ENCODE data around the gene ZBED2. TPM values are rescaled to one million over a fixed set of nuclear protein-coding genes. Genes with fewer than 3 reads are reported as not detected.
"Not testable (repeated sequence)": the region's sequence is repeated elsewhere in the genome, so short reads cannot be mapped to it uniquely, and the experiment has no call there.

ZBED2 gene
- total RNA-seq, result 4.6 and 5.3 TPM in 2 replicates

GRCh38 chr3:111595232-111595631, at the start of gene ZBED2:
TSS of gene ZBED2 (minus strand) at chr3:111595346. CDS start at chr3:111594201, 1,145 bp downstream.
- peaks cover 56% of the 10 kb centered on the region for H3K4me1 Mint-ChIP-seq
- intact Hi-C loops (cut with micrococcal nuclease), result loop anchor here (1.0 to 2.0 kb wide), 3 partner anchors 8 to 48 kb away; no protein-coding TSS in a partner anchor
- H3K36me3 Mint-ChIP-seq (ENCODE audit: low read depth), result peaks cover 16% of the 10 kb centered on the region
- no peaks in the 10 kb centered on the region for H3K9me3 Mint-ChIP-seq
- DNase-seq (no peak), ATAC-seq (ENCODE audit: low read depth) (peak; percentile 67)
- H3K4me3 Mint-ChIP-seq, result peak within 1 kb of the TSS; percentile 71
- no peak for TF ChIP-seq CTCF (IDR thresholded peaks at IDR 0.05)
- POLR2A ChIA-PET, result interaction anchor here (0.9 to 3.6 kb wide), 9 partner anchors 9 to 384 kb away, joined by 3 to 25 read pairs (median 5); partner anchors contain the start of gene CD96
- H3K27ac Mint-ChIP-seq, result peak within 1 kb of the TSS; percentile 90
- CTCF ChIA-PET, result interaction anchor here (0.8 to 2.6 kb wide), 4 partner anchors 15 to 96 kb away, joined by 3 to 12 read pairs (median 9); no protein-coding TSS in a partner anchor
- H3K27me3 Mint-ChIP-seq, result no peaks in the 10 kb centered on the region

GRCh38 chr3:111639316-111639715, 44.2 kb upstream of the ZBED2 start:
- ATAC-seq (ENCODE audit: low read depth) (no peak), DNase-seq (no peak)
- no peak for TF ChIP-seq CTCF (IDR thresholded peaks at IDR 0.05)
- Mint-ChIP-seq H3K4me3 (no peak overlapping the region), H3K36me3 (ENCODE audit: low read depth) (peaks cover 18% of the 10 kb centered on the region), H3K9me3 (peaks cover 15% of the 10 kb centered on the region), H3K27me3 (no peaks in the 10 kb centered on the region), H3K4me1 (no peaks in the 10 kb centered on the region), H3K27ac (no peak overlapping the region)
- POLR2A ChIA-PET, result no interaction called here
- intact Hi-C loops (cut with micrococcal nuclease), result no loop called here
- CTCF ChIA-PET, result no interaction called here

GRCh38 chr3:111636366-111636885, 41.3 kb upstream of the ZBED2 start:
- H3K27me3 Mint-ChIP-seq, result no peaks in the 10 kb centered on the region
- DNase-seq (no peak), ATAC-seq (ENCODE audit: low read depth) (no peak)
- no peaks in the 10 kb centered on the region for H3K4me1 Mint-ChIP-seq
- ChIA-PET CTCF (interaction anchor here (1.2 kb wide), 1 partner anchor 20 kb away, joined by 3 read pairs; no protein-coding TSS in a partner anchor), POLR2A (no interaction called here)
- no peaks in the 10 kb centered on the region for H3K9me3 Mint-ChIP-seq
- no peak for TF ChIP-seq CTCF (IDR thresholded peaks at IDR 0.05)
- H3K4me3 Mint-ChIP-seq, result no peak overlapping the region
- intact Hi-C loops (cut with micrococcal nuclease), result no loop called here
- no peak overlapping the region for H3K27ac Mint-ChIP-seq
- peaks cover 13% of the 10 kb centered on the region for H3K36me3 Mint-ChIP-seq (ENCODE audit: low read depth)

GRCh38 chr3:111635403-111635802, 40.3 kb upstream of the ZBED2 start:
- ATAC-seq (ENCODE audit: low read depth), result no peak
- POLR2A ChIA-PET, result no interaction called here
- H3K36me3 Mint-ChIP-seq (ENCODE audit: low read depth), result peaks cover 13% of the 10 kb centered on the region

GRCh38 chr3:111630638-111631037, 35.5 kb upstream of the ZBED2 start:
- Mint-ChIP-seq H3K36me3 (ENCODE audit: low read depth) (peaks cover 25% of the 10 kb centered on the region), H3K9me3 (peaks cover 19% of the 10 kb centered on the region)
- DNase-seq; H3K27ac Mint-ChIP-seq; POLR2A ChIA-PET; CTCF ChIA-PET; intact Hi-C loops (cut with micrococcal nuclease); ATAC-seq (ENCODE audit: low read depth); H3K4me3 Mint-ChIP-seq; H3K4me1 Mint-ChIP-seq; H3K27me3 Mint-ChIP-seq: not testable (repeated sequence)

More at GRCh38 chr3:111635403-111635802, 40.3 kb upstream of the ZBED2 start:
- DNase-seq, result no peak
- Mint-ChIP-seq H3K27ac (no peak overlapping the region), H3K4me3 (no peak overlapping the region), H3K27me3 (no peaks in the 10 kb centered on the region), H3K4me1 (no peaks in the 10 kb centered on the region), H3K9me3 (peaks cover 2% of the 10 kb centered on the region)
- no peak for TF ChIP-seq CTCF (IDR thresholded peaks at IDR 0.05)
- intact Hi-C loops (cut with micrococcal nuclease), result no loop called here
- CTCF ChIA-PET, result interaction anchor here (1.2 kb wide), 1 partner anchor 19 kb away, joined by 3 read pairs; no protein-coding TSS in a partner anchor

GRCh38 chr3:111629018-111629417, 33.9 kb upstream of the ZBED2 start:
- H3K4me1 Mint-ChIP-seq; H3K27me3 Mint-ChIP-seq; H3K27ac Mint-ChIP-seq; CTCF ChIA-PET; POLR2A ChIA-PET; H3K4me3 Mint-ChIP-seq; intact Hi-C loops (cut with micrococcal nuclease); ATAC-seq (ENCODE audit: low read depth); DNase-seq: not testable (repeated sequence)
- peaks cover 19% of the 10 kb centered on the region for H3K9me3 Mint-ChIP-seq
- H3K36me3 Mint-ChIP-seq (ENCODE audit: low read depth), result peaks cover 33% of the 10 kb centered on the region

Measured in activated B cell treated with CpG ODN at 0.5 μM for 24 hours (primary cell).